ENCODE data around the gene SAPCD1. TPM values are rescaled to one million over a fixed set of nuclear protein-coding genes. Genes with fewer than 3 reads are reported as not detected.

SAPCD1 gene
- total RNA-seq, 1 experiment from 2014 or later, result 13.0 TPM

GRCh38 chr6:31728767-31729514 lies 33.5 kb upstream of the SAPCD1 start, which contains the start of gene DDAH2:
Gene DDAH2, minus strand, starts transcription at chr6:31729299. Its CDS starts 138 bp downstream, at chr6:31729161.
- in situ Hi-C loops (cut with HindIII; ENCODE audit: low sequenced_read_pairs), result no loop called here
- DNase-seq (ENCODE audit: low spot score), result no peak

GRCh38 chr6:31729515-31729978 lies 32.9 kb upstream of the SAPCD1 start:
- DNase-seq (ENCODE audit: low spot score), result peak; percentile 72
- in situ Hi-C loops (cut with HindIII; ENCODE audit: low sequenced_read_pairs), result no loop called here

DNA sequence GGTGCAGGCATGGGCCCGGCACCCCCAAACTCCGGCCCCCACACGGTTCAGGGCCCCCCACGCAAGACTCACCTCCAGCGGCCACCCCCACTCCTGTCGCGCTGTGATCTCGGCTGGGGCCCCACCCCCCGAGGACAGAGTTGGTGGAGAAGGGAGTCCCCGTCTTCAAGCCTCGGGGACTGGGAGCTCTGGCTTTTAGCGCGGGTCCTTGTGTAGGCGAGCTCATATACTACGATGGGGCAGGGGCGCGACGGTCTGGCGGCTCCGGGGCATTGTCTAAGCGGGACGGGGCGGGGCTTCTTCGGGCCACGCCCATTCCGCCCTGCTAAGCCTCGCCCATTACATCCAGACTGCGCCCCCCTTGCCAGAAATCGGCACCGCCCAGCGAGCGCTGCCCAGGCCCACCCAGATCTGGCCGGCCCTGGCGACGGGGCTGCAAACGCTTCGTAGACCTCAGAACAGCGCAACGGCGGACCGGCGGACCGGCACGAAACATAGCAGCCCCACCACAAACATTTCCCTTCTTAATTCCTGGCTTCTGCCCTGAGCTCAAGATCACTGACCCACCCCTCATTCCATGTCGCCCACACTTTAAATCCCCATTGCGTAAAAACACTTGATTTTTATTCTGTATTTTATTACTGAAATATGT lies 32.4 kb upstream of the SAPCD1 start:
- in situ Hi-C loops (cut with HindIII; ENCODE audit: low sequenced_read_pairs), result no loop called here
- peak; percentile 63 for DNase-seq (ENCODE audit: low spot score)

GRCh38 chr6:31730631-31731086 lies 31.8 kb upstream of the SAPCD1 start:
- in situ Hi-C loops (cut with HindIII; ENCODE audit: low sequenced_read_pairs), result no loop called here
- no peak for DNase-seq (ENCODE audit: low spot score)

DNA sequence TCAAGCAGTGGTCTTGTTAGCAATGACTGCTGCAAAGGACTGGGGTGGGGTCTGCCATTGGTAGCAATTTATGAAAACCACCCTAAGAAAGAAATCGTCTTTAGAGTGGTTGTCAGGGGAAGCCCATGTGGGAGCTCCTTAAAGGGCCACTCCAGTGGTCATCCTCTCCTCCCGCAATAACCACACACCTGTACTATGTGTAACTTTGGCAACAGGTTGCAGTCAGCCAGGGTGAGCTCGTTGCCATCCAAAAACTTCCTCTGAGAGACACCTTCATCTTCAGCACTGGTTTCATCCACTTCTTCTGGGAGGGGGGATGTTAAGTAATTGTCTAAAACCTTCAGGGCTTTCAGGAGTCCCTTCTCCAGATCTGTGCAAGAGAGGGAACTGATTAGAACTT lies 30.4 kb upstream of the SAPCD1 start:
- no peak for DNase-seq (ENCODE audit: low spot score)
- in situ Hi-C loops (cut with HindIII; ENCODE audit: low sequenced_read_pairs), result no loop called here

DNA sequence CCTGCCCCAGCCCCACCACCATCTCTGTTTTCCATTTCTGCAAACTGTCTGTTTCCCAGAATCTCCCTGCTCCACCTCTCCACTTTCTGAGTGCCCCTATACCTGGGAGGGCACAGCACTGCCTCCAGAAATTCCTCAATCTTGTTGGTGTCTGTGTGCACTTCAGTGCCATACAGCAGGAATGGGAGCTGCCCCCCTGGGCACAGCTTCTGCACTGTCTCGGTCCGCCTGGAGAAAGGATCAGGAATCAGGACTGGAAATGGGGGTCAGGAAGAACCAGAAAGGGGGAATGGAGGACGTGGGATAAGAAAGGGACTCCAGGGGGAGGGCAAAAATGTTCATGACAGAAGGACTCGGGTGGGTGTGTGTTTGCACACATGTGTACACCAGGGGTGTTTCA lies 28.7 kb upstream of the SAPCD1 start:
- DNase-seq (ENCODE audit: low spot score), result no peak
- in situ Hi-C loops (cut with HindIII; ENCODE audit: low sequenced_read_pairs), result no loop called here

DNA sequence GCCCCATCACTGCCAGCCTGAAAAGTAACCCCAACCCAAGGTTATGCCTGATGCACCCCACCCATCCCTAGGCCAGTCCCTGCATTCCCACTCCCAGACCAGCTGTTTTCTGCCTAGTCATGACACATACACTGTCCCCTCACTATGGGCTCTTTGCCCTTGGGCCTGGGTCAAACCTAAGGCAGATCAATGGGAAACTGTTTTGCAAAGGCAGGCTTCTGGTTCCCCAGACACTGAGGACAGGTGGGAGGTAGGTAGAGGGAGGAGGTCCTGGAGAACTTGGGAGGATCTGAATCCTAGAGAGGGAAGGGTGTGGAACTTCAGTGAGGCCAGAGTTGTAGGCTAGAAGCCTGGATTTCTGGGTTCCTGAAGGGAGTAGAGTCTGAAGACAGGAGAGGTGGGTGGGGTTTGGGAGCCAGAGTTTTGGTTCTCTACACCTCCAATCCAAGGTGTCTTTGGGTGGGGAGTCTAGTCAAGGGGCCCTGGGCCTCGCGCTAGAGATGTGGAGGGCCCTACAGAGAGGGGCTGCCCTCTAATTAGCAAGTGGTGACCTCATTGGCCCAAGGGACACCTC lies 28.1 kb upstream of the SAPCD1 start:
- in situ Hi-C loops (cut with HindIII; ENCODE audit: low sequenced_read_pairs), result no loop called here
- DNase-seq (ENCODE audit: low spot score), result no peak

- no peak for DNase-seq (ENCODE audit: low spot score)
- in situ Hi-C loops (cut with HindIII; ENCODE audit: low sequenced_read_pairs), result no loop called here
These were observed 27.5 kb upstream of the SAPCD1 start for GRCh38 chr6:31734821-31735406.

- in situ Hi-C loops (cut with HindIII; ENCODE audit: low sequenced_read_pairs), result no loop called here
- peak; percentile 27 for DNase-seq (ENCODE audit: low spot score)
These were observed 26.3 kb upstream of the SAPCD1 start, which contains the start of gene CLIC1 for GRCh38 chr6:31736021-31736767. Gene CLIC1, minus strand, starts transcription at chr6:31736530. Its CDS starts 230 bp downstream, at chr6:31736300.

GRCh38 chr6:31736768-31737314 lies 25.6 kb upstream of the SAPCD1 start:
- no peak for DNase-seq (ENCODE audit: low spot score)
- in situ Hi-C loops (cut with HindIII; ENCODE audit: low sequenced_read_pairs), result no loop called here

GRCh38 chr6:31737315-31737990 lies 25.0 kb upstream of the SAPCD1 start:
- no peak for DNase-seq (ENCODE audit: low spot score)

DNA sequence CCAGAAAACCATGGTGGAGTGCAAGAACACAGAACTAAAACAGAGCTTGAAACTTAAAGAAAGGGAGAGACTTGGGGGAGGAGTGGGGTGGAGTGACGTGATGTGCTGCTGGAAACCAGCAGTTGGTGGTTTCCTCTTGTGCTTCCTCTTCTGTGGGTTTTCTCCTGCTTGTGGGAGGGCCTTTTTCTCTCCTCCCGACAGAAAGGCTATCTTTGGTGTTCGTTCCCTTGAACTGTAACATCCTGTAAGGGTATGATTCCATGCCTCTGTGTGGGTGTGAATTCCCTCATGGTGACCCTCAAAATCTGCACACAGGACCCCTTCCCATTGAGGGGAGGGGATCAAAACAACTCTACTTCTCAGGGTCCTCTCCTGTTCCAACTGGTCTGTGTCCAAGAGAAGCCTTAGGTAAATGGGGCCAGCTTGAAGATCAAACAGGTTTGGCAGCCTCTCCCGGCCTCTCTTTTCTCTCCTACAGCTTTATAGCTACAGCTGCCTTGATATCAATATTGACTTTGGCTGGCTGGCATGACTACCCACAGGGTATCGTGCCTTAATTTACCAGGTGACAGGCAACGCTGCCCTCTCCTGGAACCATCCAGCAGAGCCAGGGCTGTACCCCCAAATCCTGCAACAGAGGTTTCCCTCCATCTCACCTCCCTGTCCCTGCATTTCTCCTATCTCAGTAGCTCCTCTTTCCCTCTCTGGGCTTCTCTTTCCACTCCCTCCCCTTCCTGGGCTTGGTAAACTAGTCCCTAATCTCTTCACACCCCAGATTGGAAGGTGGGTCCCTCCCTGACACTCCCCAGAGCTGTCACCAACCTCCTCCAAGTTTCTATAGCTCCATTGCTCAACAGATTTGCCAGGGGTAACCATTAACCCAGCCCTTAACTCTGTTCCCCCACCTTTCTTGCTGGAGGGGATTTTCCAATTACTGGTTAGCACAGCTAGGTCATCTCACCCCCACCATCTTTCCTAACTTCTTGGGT lies 24.2 kb upstream of the SAPCD1 start:
- in situ Hi-C loops (cut with HindIII; ENCODE audit: low sequenced_read_pairs), result no loop called here
- peak; percentile 39 for DNase-seq (ENCODE audit: low spot score)

More at GRCh38 chr6:31737315-31737990, 25.0 kb upstream of the SAPCD1 start:
- in situ Hi-C loops (cut with HindIII; ENCODE audit: low sequenced_read_pairs), result no loop called here

DNA sequence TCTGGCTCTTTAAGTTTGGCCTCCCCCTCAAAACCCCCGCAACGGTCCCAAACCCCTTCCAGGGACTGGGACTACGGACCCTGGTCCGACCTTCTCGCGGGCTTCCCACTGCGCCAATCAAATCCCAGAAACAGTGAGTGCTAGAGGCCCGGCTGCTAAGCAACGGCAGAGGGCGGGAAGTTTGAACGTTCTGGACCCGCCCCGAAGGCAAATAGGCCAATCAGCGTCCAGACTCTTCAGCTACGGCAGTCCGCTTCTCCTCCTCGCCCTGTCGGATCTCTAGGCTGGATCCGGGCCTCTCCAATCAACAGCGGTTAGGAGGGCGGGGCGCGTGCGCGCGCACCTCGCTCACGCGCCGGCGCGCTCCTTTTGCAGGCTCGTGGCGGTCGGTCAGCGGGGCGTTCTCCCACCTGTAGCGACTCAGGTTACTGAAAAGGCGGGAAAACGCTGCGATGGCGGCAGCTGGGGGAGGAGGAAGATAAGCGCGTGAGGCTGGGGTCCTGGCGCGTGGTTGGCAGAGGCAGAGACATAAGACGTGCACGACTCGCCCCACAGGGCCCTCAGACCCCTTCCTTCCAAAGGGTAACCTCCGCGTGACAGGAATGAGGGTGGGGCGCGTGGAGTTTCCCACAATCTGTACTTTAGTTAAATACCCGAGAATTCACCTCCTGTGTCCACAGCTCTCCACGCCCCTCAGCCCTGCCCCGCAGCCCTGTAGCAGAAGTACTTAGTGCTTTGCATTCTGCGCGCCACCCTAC lies 22.6 kb upstream of the SAPCD1 start, which contains the start of gene MSH5:
Gene MSH5 (plus strand): TSS at position 367 of the 758 bp plus-strand sequence. CDS start 462 bp downstream, outside the sequence.
- in situ Hi-C loops (cut with HindIII; ENCODE audit: low sequenced_read_pairs), result no loop called here
- DNase-seq (ENCODE audit: low spot score), result peak; percentile 99

- in situ Hi-C loops (cut with HindIII; ENCODE audit: low sequenced_read_pairs), result no loop called here
- DNase-seq (ENCODE audit: low spot score), result no peak
These were observed 21.8 kb upstream of the SAPCD1 start for GRCh38 chr6:31740397-31741223.

- in situ Hi-C loops (cut with HindIII; ENCODE audit: low sequenced_read_pairs), result no loop called here
These were observed 20.6 kb upstream of the SAPCD1 start for GRCh38 chr6:31741815-31742214.

More at GRCh38 chr6:31741815-31742214, 20.6 kb upstream of the SAPCD1 start:
- no peak for DNase-seq (ENCODE audit: low spot score)
